H1 (cell line): Measurements from ENCODE around the gene GBP6. TPM values are rescaled to one million over a fixed set of nuclear protein-coding genes. Genes with fewer than 3 reads are reported as not detected.

Experiments
- CTCF ChIA-PET: fragments of 300-600 bp; sonication (Branson Sonifier 250); formaldehyde crosslinking; loops from one replicate; lab custom pipeline; 2021; ENCODE audit not compliant: partially characterized antibody; lab: Charles Lee
- POLR2A ChIA-PET: fragments of 300-600 bp; sonication (Branson Sonifier 250); formaldehyde crosslinking; loops from one replicate; lab custom pipeline; 2021; ENCODE audit warnings: inconsistent platforms; ENCODE audit not compliant: partially characterized antibody; lab: Charles Lee
- DNase-seq, 2 experiments: peaks; one replicate each; pipeline versions ENCODE4 v3.0.0 to v3.0.0-alpha.2; 2010 to 2022; ENCODE audit warnings: low spot score in 2 of 2, low read depth in 1 of 2, mixed read lengths in 1 of 2
- FAIRE-seq: peaks from 2 replicates; lab custom pipeline; 2011; peaks lifted over from hg19 to GRCh38; lab: Jason Lieb, UNC
- H2AFZ ChIP-seq: 2 replicates; pipeline ENCODE4 v1.8.1; 2012; ENCODE audit warnings: low read length, inconsistent platforms
- H2AK5ac ChIP-seq: 2 replicates; pipeline ENCODE4 v1.6.1; 2013; ENCODE audit warnings: low read depth, low read length
- H2BK120ac ChIP-seq: replicated peaks from 2 replicates; pipeline ENCODE3; 2013; ENCODE audit warnings: low read depth, low read length, inconsistent platforms
- H2BK12ac ChIP-seq: 2 replicates; pipeline ENCODE4 v1.6.1; 2013; ENCODE audit warnings: low read depth, low read length
- H2BK15ac ChIP-seq: 2 replicates; pipeline ENCODE4 v1.6.1; 2013; ENCODE audit warnings: low read length
- H2BK20ac ChIP-seq: 2 replicates; pipeline ENCODE4 v1.6.1; 2013; ENCODE audit warnings: low read length
- H2BK5ac ChIP-seq: 2 replicates; pipeline ENCODE4 v1.6.1; 2013; ENCODE audit warnings: low read depth, low read length
- H3K14ac ChIP-seq: 2 replicates; pipeline ENCODE4 v1.6.1; 2013; ENCODE audit warnings: inconsistent platforms; ENCODE audit not compliant: insufficient read length
- H3K18ac ChIP-seq: 2 replicates; pipeline ENCODE4 v1.6.1; 2013; ENCODE audit warnings: low read length; ENCODE audit errors: extremely low read depth
- H3K23ac ChIP-seq: 2 replicates; pipeline ENCODE4 v1.6.1; 2013; ENCODE audit warnings: inconsistent platforms; ENCODE audit not compliant: insufficient read length
- H3K23me2 ChIP-seq: 2 replicates; pipeline ENCODE4 v1.6.1; 2013; ENCODE audit warnings: low read depth, low read length
- H3K27ac ChIP-seq: 2 replicates; pipeline ENCODE4 v1.6.1; 2011; ENCODE audit warnings: low read depth, low read length, inconsistent platforms
- H3K27me3 ChIP-seq, 4 experiments: replicated peaks in 1 of 4; 1 replicate in 1 of 4; 2 replicates in 3 of 4; pipeline versions ENCODE4 v1.6.1 to v1.8.1; 2011 to 2013; ENCODE audit warnings: low read length in 3 of 4, mild to moderate bottlenecking in 3 of 4, inconsistent platforms in 2 of 4, mixed read lengths in 2 of 4, moderate library complexity in 1 of 4; ENCODE audit not compliant: control insufficient read depth in 3 of 4, insufficient read depth in 3 of 4; ENCODE audit errors: extremely low read depth in 1 of 4
- H3K36me3 ChIP-seq, 4 experiments: 2 replicates each; pipeline versions ENCODE4 v1.6.1 to v1.8.1; 2011 to 2013; ENCODE audit warnings: mild to moderate bottlenecking in 4 of 4, low read length in 3 of 4, moderate library complexity in 2 of 4, control low read depth in 1 of 4, inconsistent platforms in 1 of 4; ENCODE audit not compliant: insufficient read depth in 4 of 4, control insufficient read depth in 2 of 4
- H3K4ac ChIP-seq: replicated peaks from 2 replicates; pipeline ENCODE3; 2013; ENCODE audit warnings: low read length, low read depth, mixed read lengths, inconsistent platforms; ENCODE audit not compliant: insufficient read length
- H3K4me1 ChIP-seq, 4 experiments: replicated peaks in 1 of 4; 1 replicate in 1 of 4; 2 replicates in 3 of 4; pipeline versions ENCODE4 v1.6.1 to v1.8.1; 2011 to 2013; ENCODE audit warnings: low read length in 3 of 4, inconsistent platforms in 2 of 4, mixed read lengths in 1 of 4; ENCODE audit not compliant: insufficient read depth in 4 of 4, control insufficient read depth in 3 of 4
- H3K4me2 ChIP-seq, 2 experiments: 2 replicates each; pipeline versions ENCODE4 v1.6.1 to v1.8.1; 2011 to 2013; ENCODE audit warnings: low read depth in 2 of 2, low read length in 2 of 2, control low read depth in 1 of 2, inconsistent platforms in 1 of 2, mild to moderate bottlenecking in 1 of 2; ENCODE audit not compliant: insufficient read depth in 1 of 2
- H3K4me3 ChIP-seq, 4 experiments: fragments of 200-600, 300-600 bp in 1 of 4; sonication (generic), shearing (Covaris generic), sonication (Bioruptor Twin) in 1 of 4; 2 replicates each; pipeline versions ENCODE4 v1.5.1 to v1.8.1; 2011 to 2016; ENCODE audit warnings: low read length in 4 of 4, low read depth in 3 of 4, control low read depth in 2 of 4, inconsistent platforms in 2 of 4, mild to moderate bottlenecking in 2 of 4, mixed read lengths in 1 of 4, moderate library complexity in 1 of 4; ENCODE audit not compliant: insufficient read depth in 2 of 4; ENCODE audit errors: extremely low read depth in 1 of 4
- H3K56ac ChIP-seq: replicated peaks from 2 replicates; pipeline ENCODE3; 2013; ENCODE audit warnings: low read depth, mild to moderate bottlenecking, mixed read lengths, low read length, inconsistent platforms; ENCODE audit not compliant: insufficient read length
- H3K79me1 ChIP-seq: 2 replicates; pipeline ENCODE4 v1.6.1; 2013; ENCODE audit warnings: low read depth, low read length, control low read depth
- H3K79me2 ChIP-seq, 2 experiments: 2 replicates each; pipeline versions ENCODE4 v1.6.1 to v1.8.1; 2012 to 2013; ENCODE audit warnings: low read length in 2 of 2, mild to moderate bottlenecking in 2 of 2, inconsistent platforms in 1 of 2; ENCODE audit not compliant: insufficient read depth in 2 of 2, control insufficient read depth in 1 of 2
- H3K9ac ChIP-seq, 4 experiments: replicated peaks in 1 of 4; 1 replicate in 1 of 4; 2 replicates in 3 of 4; pipeline versions ENCODE4 v1.6.1 to v1.8.1; 2011 to 2013; ENCODE audit warnings: low read depth in 3 of 4, low read length in 3 of 4, control low read depth in 2 of 4, mild to moderate bottlenecking in 2 of 4, moderate library complexity in 2 of 4, inconsistent platforms in 1 of 4; ENCODE audit errors: extremely low read depth in 1 of 4
- H3K9me3 ChIP-seq, 2 experiments: 2 replicates each; pipeline versions ENCODE4 v1.6.1 to v1.8.1; 2012 to 2013; ENCODE audit warnings: mild to moderate bottlenecking in 2 of 2, moderate library complexity in 2 of 2, control low read depth in 1 of 2, inconsistent platforms in 1 of 2, low read depth in 1 of 2, low read length in 1 of 2, mixed read lengths in 1 of 2; ENCODE audit not compliant: insufficient read depth in 2 of 2
- H4K20me1 ChIP-seq, 2 experiments: replicated peaks in 1 of 2; 2 replicates each; pipeline versions ENCODE3 to v1.8.1; 2011 to 2013; ENCODE audit warnings: inconsistent platforms in 2 of 2, low read length in 2 of 2, mild to moderate bottlenecking in 1 of 2; ENCODE audit not compliant: insufficient read depth in 2 of 2, control insufficient read depth in 1 of 2
- H4K5ac ChIP-seq: 2 replicates; pipeline ENCODE4 v1.6.1; 2013; ENCODE audit warnings: low read length, low read depth, mixed read lengths, inconsistent platforms; ENCODE audit not compliant: insufficient read length
- H4K8ac ChIP-seq: 2 replicates; pipeline ENCODE4 v1.8.0; 2013; ENCODE audit warnings: mild to moderate bottlenecking, moderate library complexity, low read length, inconsistent platforms; ENCODE audit not compliant: insufficient read depth; ENCODE audit errors: extremely low read depth
- H4K91ac ChIP-seq: replicated peaks from 2 replicates; pipeline ENCODE3; 2013; ENCODE audit warnings: low read length, mixed read lengths, inconsistent platforms; ENCODE audit not compliant: insufficient read length
- BACH1 ChIP-seq: IDR thresholded peaks from 2 replicates; pipeline ENCODE4 v1.6.1; 2012; ENCODE audit warnings: low read length, improper control_type of control experiment
- CTBP2 ChIP-seq: IDR thresholded peaks from 2 replicates; pipeline ENCODE4 v1.7.0; 2011; ENCODE audit warnings: borderline replicate concordance, mild to moderate bottlenecking, moderate library complexity, mixed read lengths, low read length; ENCODE audit not compliant: insufficient read depth, insufficient read length
- SIX5 ChIP-seq: IDR thresholded peaks from 2 replicates; pipeline ENCODE4 v1.6.1; 2011; ENCODE audit warnings: mild to moderate bottlenecking, low read depth, low read length
- WGBS, 2 experiments: shearing (Covaris generic) in 1 of 2; methylation state at CpG; one replicate each; pipeline versions ENCODE4 v1.1.6 to v1.1.7; 2013 to 2015; ENCODE audit warnings: low lambda C conversion rate in 2 of 2, mixed read lengths in 2 of 2, inconsistent platforms in 1 of 2, low coverage in 1 of 2, missing lambda C conversion rate in 1 of 2; ENCODE audit not compliant: insufficient replicate concordance in 2 of 2, insufficient coverage in 1 of 2, insufficient read length in 1 of 2; ENCODE audit errors: extremely low coverage in 1 of 2, missing lambda C conversion rate in 1 of 2; 5-methylcytosine and 5-hydroxymethylcytosine counted together
- polyA plus RNA-seq, 7 experiments: library from polyadenylated mRNA; depleted of rRNA in 3 of 7; stranded (reverse) in 5 of 7; unstranded in 2 of 7; fragments of >200 nt in 5 of 7; fragments of 200-250 nt in 2 of 7; gene quantifications; 1 replicate in 5 of 7; 2 replicates in 1 of 7; 4 replicates in 1 of 7; pipeline versions ENCODE4 v1.2.1 to v1.2.3, GENCODE V29; 2011 to 2013; ENCODE audit warnings: missing spikeins in 2 of 7, mixed read lengths in 2 of 7
- total RNA-seq: library from RNA; stranded (reverse); fragmentation: NEBNext Ultra II Directional; extraction: Animal tissue kit (Norgen Biotek cat#: 25700); gene quantifications from 2 replicates; pipeline ENCODE4 v1.2.1, GENCODE V29; 2021
- TF ChIP-seq, protein P1 (sequence below): IDR thresholded peaks from 2 replicates; pipeline ENCODE4 v1.6.1; 2011; ENCODE audit warnings: low read length, improper control_type of control experiment

GBP6 gene
- total and polyA plus RNA-seq, 2 of the 8 experiments (the other 6 are each of a cell fraction or from before 2014, with no cell fraction given): not detected

DNA sequence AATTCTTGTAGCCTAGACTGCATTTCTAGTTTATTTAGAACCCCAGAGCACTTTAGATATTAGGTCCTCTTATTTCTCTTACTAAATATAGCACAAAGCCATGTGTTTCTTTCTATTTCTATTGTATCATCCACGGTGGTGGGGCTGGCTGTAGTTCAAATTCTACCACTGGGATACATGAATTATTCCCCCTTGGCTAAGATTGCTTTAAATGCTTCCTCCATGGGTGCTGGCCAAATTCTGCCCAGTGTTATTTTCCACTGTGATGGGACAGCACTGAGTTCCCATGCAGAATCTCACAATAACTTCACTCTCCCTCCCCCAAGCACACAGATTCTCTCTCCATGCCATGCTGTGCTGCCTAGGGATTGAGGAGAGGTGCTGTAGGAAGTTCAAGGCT lies 41.5 kb upstream of the GBP6 start:
- FAIRE-seq (no peak), DNase-seq (no peak)
- Histone ChIP-seq H3K56ac (no peak overlapping the region), H3K4me1 (peaks cover 0 to 3% (median 0%) of the 10 kb centered on the region in 4 experiments; a peak in 1 of 7 replicates), H3K23ac (no peak overlapping the region), H2BK20ac (no peak overlapping the region), H2BK12ac (no peak overlapping the region), H3K79me2 (no peaks in the 10 kb centered on the region), H4K5ac (no peak overlapping the region), H2BK15ac (no peak overlapping the region), H4K20me1 (no peaks in the 10 kb centered on the region), H4K8ac (no peak overlapping the region), H3K36me3 (no peaks in the 10 kb centered on the region; a peak in 1 of 8 replicates), H2AK5ac (no peak overlapping the region), H3K27me3 (no peaks in the 10 kb centered on the region), H3K4me3 (no peak overlapping the region), H4K91ac (no peak overlapping the region), H3K23me2 (no peaks in the 10 kb centered on the region), H3K4ac (no peak overlapping the region), H3K18ac (no peak overlapping the region), H3K9ac (no peak overlapping the region), H3K9me3 (peaks cover 12 to 13% of the 10 kb centered on the region in 2 experiments), H3K4me2 (no peak overlapping the region), H3K14ac (no peak overlapping the region), H2BK120ac (no peak overlapping the region), H2BK5ac (no peak overlapping the region), H3K27ac (no peak overlapping the region), H2AFZ (no peak overlapping the region), H3K79me1 (no peaks in the 10 kb centered on the region)
- ChIA-PET POLR2A (no interaction called here), CTCF (no interaction called here)
- 88% methylated on average over 1 of the region's 1 CpG; no CpG with 5 or more reads in 1 of the 2 experiments for WGBS, 2 experiments
- TF ChIP-seq, protein P1, sequence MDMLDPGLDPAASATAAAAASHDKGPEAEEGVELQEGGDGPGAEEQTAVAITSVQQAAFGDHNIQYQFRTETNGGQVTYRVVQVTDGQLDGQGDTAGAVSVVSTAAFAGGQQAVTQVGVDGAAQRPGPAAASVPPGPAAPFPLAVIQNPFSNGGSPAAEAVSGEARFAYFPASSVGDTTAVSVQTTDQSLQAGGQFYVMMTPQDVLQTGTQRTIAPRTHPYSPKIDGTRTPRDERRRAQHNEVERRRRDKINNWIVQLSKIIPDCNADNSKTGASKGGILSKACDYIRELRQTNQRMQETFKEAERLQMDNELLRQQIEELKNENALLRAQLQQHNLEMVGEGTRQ: no peak
- TF ChIP-seq SIX5 (no peak), CTBP2 (no peak), BACH1 (no peak)
